Mucosa of rectum (tissue), 2 donors: ENCODE measurements around the gene FAM193A.

Experiments
- H3K27ac ChIP-seq, 2 donors: one replicate each; pipeline ENCODE4 v1.7.0; 2013; ENCODE audit warnings: inconsistent platforms in 2 of 2, low read depth in 2 of 2, low read length in 2 of 2
- H3K27me3 ChIP-seq, 2 donors: one replicate each; pipeline ENCODE4 v1.7.0; 2013; ENCODE audit warnings: low read length in 2 of 2; ENCODE audit not compliant: control insufficient read depth in 2 of 2, insufficient read depth in 2 of 2
- H3K36me3 ChIP-seq, 2 donors: one replicate each; pipeline ENCODE4 v1.7.0; 2013; ENCODE audit warnings: low read length in 2 of 2; ENCODE audit not compliant: control insufficient read depth in 2 of 2, insufficient read depth in 2 of 2
- H3K4me1 ChIP-seq, 2 donors: one replicate each; pipeline ENCODE4 v1.7.0; 2013; ENCODE audit warnings: low read length in 2 of 2, mild to moderate bottlenecking in 1 of 2; ENCODE audit not compliant: control insufficient read depth in 2 of 2, insufficient read depth in 2 of 2
- H3K4me3 ChIP-seq, 2 donors: one replicate each; pipeline ENCODE4 v1.7.0; 2013; ENCODE audit warnings: low read length in 2 of 2
- H3K9ac ChIP-seq, 2 donors: one replicate each; pipeline ENCODE4 v1.7.0; 2013; ENCODE audit warnings: low read length in 2 of 2, low read depth in 1 of 2, mild to moderate bottlenecking in 1 of 2
- H3K9me3 ChIP-seq, 2 donors: one replicate each; pipeline ENCODE4 v1.7.0; 2013; ENCODE audit warnings: low read length in 2 of 2; ENCODE audit not compliant: control insufficient read depth in 2 of 2
- donor health status: healthy.
- donor health status: Normal muscosa, but diverticular disease.

Gene FAM193A

GRCh38 chr4:2574009-2574408, 37.6 kb downstream of the FAM193A start:
- Histone ChIP-seq H3K9me3 (no peaks in the 10 kb centered on the region), H3K36me3 (peaks cover 0 to 4% of the 10 kb centered on the region in 2 donors), H3K4me1 (peaks cover 0 to 3% of the 10 kb centered on the region in 2 donors), H3K27me3 (no peaks in the 10 kb centered on the region), H3K9ac (no peak overlapping the region), H3K4me3 (no peak overlapping the region), H3K27ac (no peak overlapping the region)

GRCh38 chr4:2574863-2575262, 38.4 kb downstream of the FAM193A start:
- Histone ChIP-seq H3K9ac (no peak overlapping the region), H3K27ac (no peak overlapping the region), H3K9me3 (no peaks in the 10 kb centered on the region), H3K36me3 (peaks cover 0 to 2% of the 10 kb centered on the region in 2 donors), H3K27me3 (no peaks in the 10 kb centered on the region), H3K4me1 (peaks cover 0 to 3% of the 10 kb centered on the region in 2 donors), H3K4me3 (no peak overlapping the region)

- Histone ChIP-seq H3K9me3 (no peaks in the 10 kb centered on the region), H3K4me1 (no peaks in the 10 kb centered on the region), H3K4me3 (no peak overlapping the region)
Measured at GRCh38 chr4:2576290-2576689, 39.8 kb downstream of the FAM193A start.

GRCh38 chr4:2578106-2578505, 41.7 kb downstream of the FAM193A start:
- H3K27ac ChIP-seq = no peak overlapping the region
- H3K4me3 ChIP-seq = no peak overlapping the region
- H3K4me1 ChIP-seq = peaks cover 1% of the 10 kb centered on the region in 2 donors
- H3K9me3 ChIP-seq = no peaks in the 10 kb centered on the region
- no peaks in the 10 kb centered on the region for H3K27me3 ChIP-seq
- peaks cover 0 to 2% of the 10 kb centered on the region in 2 donors for H3K36me3 ChIP-seq
- H3K9ac ChIP-seq = no peak overlapping the region

More at GRCh38 chr4:2576290-2576689, 39.8 kb downstream of the FAM193A start:
- Histone ChIP-seq H3K27me3 (no peaks in the 10 kb centered on the region), H3K9ac (no peak overlapping the region), H3K27ac (no peak overlapping the region), H3K36me3 (peaks cover 0 to 2% of the 10 kb centered on the region in 2 donors)

GRCh38 chr4:2579910-2580309, 43.5 kb downstream of the FAM193A start:
- no peak overlapping the region for H3K4me3 ChIP-seq
- peaks cover 4 to 5% of the 10 kb centered on the region in 2 donors for H3K4me1 ChIP-seq
- no peak overlapping the region for H3K27ac ChIP-seq
- H3K9ac ChIP-seq = no peak overlapping the region
- no peaks in the 10 kb centered on the region for H3K9me3 ChIP-seq
- H3K27me3 ChIP-seq = no peaks in the 10 kb centered on the region
- H3K36me3 ChIP-seq = peaks cover 0 to 2% of the 10 kb centered on the region in 2 donors

- no peaks in the 10 kb centered on the region for H3K27me3 ChIP-seq
- peaks cover 4 to 8% of the 10 kb centered on the region in 2 donors for H3K4me1 ChIP-seq
- no peak overlapping the region for H3K4me3 ChIP-seq
- no peaks in the 10 kb centered on the region for H3K9me3 ChIP-seq
- no peak overlapping the region for H3K9ac ChIP-seq
- no peaks in the 10 kb centered on the region for H3K36me3 ChIP-seq
- no peak overlapping the region for H3K27ac ChIP-seq
Measured at GRCh38 chr4:2583092-2583491, 46.6 kb downstream of the FAM193A start.

GRCh38 chr4:2583517-2583916, 47.1 kb downstream of the FAM193A start:
- Histone ChIP-seq H3K4me3 (no peak overlapping the region), H3K9me3 (no peaks in the 10 kb centered on the region), H3K4me1 (peaks cover 4 to 10% of the 10 kb centered on the region in 2 donors), H3K27me3 (no peaks in the 10 kb centered on the region), H3K9ac (no peak overlapping the region), H3K27ac (no peak overlapping the region), H3K36me3 (no peaks in the 10 kb centered on the region)

- Histone ChIP-seq H3K36me3 (no peaks in the 10 kb centered on the region), H3K4me1 (peaks cover 7 to 15% of the 10 kb centered on the region in 2 donors), H3K27ac (no peak overlapping the region), H3K4me3 (no peak overlapping the region), H3K27me3 (no peaks in the 10 kb centered on the region), H3K9ac (no peak overlapping the region), H3K9me3 (no peaks in the 10 kb centered on the region)
Measured at GRCh38 chr4:2586502-2586901, 50.1 kb downstream of the FAM193A start.

- H3K4me1 ChIP-seq = peaks cover 7 to 15% of the 10 kb centered on the region in 2 donors
- no peak overlapping the region for H3K27ac ChIP-seq
- no peaks in the 10 kb centered on the region for H3K9me3 ChIP-seq
- no peaks in the 10 kb centered on the region for H3K36me3 ChIP-seq
- H3K9ac ChIP-seq = no peak overlapping the region
- no peak overlapping the region for H3K4me3 ChIP-seq
- H3K27me3 ChIP-seq = no peaks in the 10 kb centered on the region
Measured at GRCh38 chr4:2587213-2587823, 50.9 kb downstream of the FAM193A start.

- peaks cover 4 to 12% of the 10 kb centered on the region in 2 donors for H3K4me1 ChIP-seq
- no peak overlapping the region for H3K27ac ChIP-seq
- H3K4me3 ChIP-seq = no peak overlapping the region
- no peaks in the 10 kb centered on the region for H3K36me3 ChIP-seq
- no peak overlapping the region for H3K9ac ChIP-seq
- H3K9me3 ChIP-seq = no peaks in the 10 kb centered on the region
- H3K27me3 ChIP-seq = no peaks in the 10 kb centered on the region
Measured at GRCh38 chr4:2588259-2588658, 51.8 kb downstream of the FAM193A start.
